SK-N-MC (cell line): Measurements from ENCODE around the gene CEP290.
A peak's percentile ranks its signal among the peaks of the same experiment; 100 is the strongest.

Source experiments
- DNase-seq: peaks from one replicate; pipeline ENCODE4 v3.0.0-alpha.2; 2011; ENCODE audit warnings: low read depth, low spot score
- H3K27ac ChIP-seq: fragments of 200-600 bp; sonication (generic); 2 replicates; pipeline ENCODE4 v1.5.1; 2016; ENCODE audit warnings: mixed run types
- H3K36me3 ChIP-seq: fragments of 200-600 bp; sonication (generic); 2 replicates; pipeline ENCODE4 v1.6.1; 2017; ENCODE audit warnings: antibody characterized with exemption, low read length, mixed read lengths; ENCODE audit not compliant: insufficient read depth
- H3K4me3 ChIP-seq: fragments of 200-600 bp; sonication (generic); 2 replicates; pipeline ENCODE4 v1.5.1; 2016
- H3K9ac ChIP-seq: fragments of 200-600 bp; sonication (generic); 2 replicates; pipeline ENCODE4 v1.8.0; 2017; ENCODE audit warnings: mixed run types, mixed read lengths; ENCODE audit not compliant: insufficient read length
- H3K9me3 ChIP-seq: fragments of 200-600 bp; sonication (generic); 2 replicates; pipeline ENCODE4 v1.6.1; 2017; ENCODE audit warnings: low read depth, mild to moderate bottlenecking, antibody characterized with exemption, low read length, moderate library complexity, mixed read lengths
- EZH2 ChIP-seq: fragments of 200-600 bp; sonication (generic); IDR thresholded peaks from one replicate; pipeline ENCODE4 v1.6.1; 2017; ENCODE audit warnings: antibody characterized with exemption
- FOXP2 ChIP-seq: optimal IDR thresholded peaks from 2 replicates; pipeline ENCODE3; 2011; ENCODE audit warnings: mild to moderate bottlenecking, moderate library complexity; ENCODE audit not compliant: insufficient read depth; ENCODE audit errors: extremely low read length, control extremely low read depth
- POLR2AphosphoS5 ChIP-seq: IDR thresholded peaks from 2 replicates; pipeline ENCODE4 v1.6.1; 2012; ENCODE audit warnings: mild to moderate bottlenecking, low read depth, low read length, borderline replicate concordance

CEP290 gene

DNA sequence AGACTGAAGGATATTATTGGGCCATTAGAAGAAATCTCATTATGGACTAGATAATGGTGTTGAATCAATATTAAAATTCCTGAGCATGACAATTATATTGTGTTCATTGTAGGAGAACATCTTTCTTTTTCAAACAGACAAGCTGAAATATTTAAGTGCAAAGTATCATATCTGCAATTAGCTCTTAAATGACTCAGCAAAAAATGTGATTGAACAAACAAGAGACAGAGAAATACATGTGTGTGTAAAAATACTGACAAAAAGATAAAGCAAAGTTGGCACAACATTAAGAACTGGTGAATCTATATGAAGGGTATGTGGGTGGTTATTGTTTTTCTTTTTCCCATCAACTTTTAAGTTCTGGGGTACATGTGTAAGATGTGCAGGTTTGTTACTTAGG lies 9.5 kb downstream of the CEP290 start:
- peak overlapping the region; percentile 14; the same call in 1 of the 2 replicates for H3K27ac ChIP-seq
- no peak for DNase-seq
- no peaks in the 10 kb centered on the region for H3K9me3 ChIP-seq
- no peak overlapping the region for H3K9ac ChIP-seq
- H3K4me3 ChIP-seq = no peak overlapping the region
- peaks cover 28% of the 10 kb centered on the region for H3K36me3 ChIP-seq
- TF ChIP-seq POLR2AphosphoS5 = no peak
- no peak for TF ChIP-seq FOXP2
- TF ChIP-seq EZH2 = no peak

DNA sequence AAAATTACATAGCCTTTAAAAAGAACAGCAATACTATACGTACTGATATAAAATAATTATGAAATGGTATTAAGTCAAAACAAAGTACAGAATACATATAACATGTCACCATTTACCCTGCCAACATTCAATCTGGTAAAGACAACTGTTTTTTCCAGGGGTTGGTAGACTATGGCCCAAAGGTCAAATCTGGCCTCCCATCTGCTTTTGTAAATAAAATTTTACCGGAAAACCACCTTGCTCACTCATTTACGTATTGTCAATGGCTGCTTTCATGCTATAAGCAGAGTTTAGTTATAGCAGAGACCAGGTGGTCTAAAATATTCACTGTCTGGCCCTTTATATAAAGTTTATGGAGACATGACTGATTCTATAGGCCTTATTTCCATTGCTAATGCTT lies 14.0 kb downstream of the CEP290 start:
- Histone ChIP-seq H3K9me3 (no peaks in the 10 kb centered on the region), H3K4me3 (no peak overlapping the region), H3K27ac (no peak overlapping the region), H3K9ac (no peak overlapping the region), H3K36me3 (peaks cover 20% of the 10 kb centered on the region)
- DNase-seq = no peak
- TF ChIP-seq POLR2AphosphoS5 (no peak), EZH2 (no peak), FOXP2 (no peak)

DNA sequence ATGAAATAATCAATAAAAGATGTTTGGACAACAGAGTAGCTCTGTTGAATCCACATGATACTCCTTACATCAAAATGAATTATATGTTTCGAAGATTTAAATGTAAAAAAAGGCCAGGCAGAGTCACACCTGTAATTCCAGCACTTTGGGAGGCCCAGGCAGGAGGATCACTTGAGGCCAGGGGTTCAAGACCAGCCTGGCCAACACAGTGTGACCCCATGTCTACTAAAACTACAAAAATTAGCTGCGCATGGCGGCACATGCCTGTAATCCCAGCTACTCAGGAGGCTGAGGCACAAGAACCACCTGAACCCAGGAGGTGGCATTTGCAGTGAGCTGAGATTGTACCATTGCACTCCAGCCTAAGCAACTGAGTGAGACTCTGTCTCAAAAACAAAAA lies 14.8 kb downstream of the CEP290 start:
- Histone ChIP-seq H3K4me3 (no peak overlapping the region), H3K27ac (no peak overlapping the region), H3K9me3 (no peaks in the 10 kb centered on the region), H3K36me3 (peaks cover 20% of the 10 kb centered on the region), H3K9ac (no peak overlapping the region)
- no peak for DNase-seq
- TF ChIP-seq POLR2AphosphoS5 (no peak), FOXP2 (no peak), EZH2 (no peak)

DNA sequence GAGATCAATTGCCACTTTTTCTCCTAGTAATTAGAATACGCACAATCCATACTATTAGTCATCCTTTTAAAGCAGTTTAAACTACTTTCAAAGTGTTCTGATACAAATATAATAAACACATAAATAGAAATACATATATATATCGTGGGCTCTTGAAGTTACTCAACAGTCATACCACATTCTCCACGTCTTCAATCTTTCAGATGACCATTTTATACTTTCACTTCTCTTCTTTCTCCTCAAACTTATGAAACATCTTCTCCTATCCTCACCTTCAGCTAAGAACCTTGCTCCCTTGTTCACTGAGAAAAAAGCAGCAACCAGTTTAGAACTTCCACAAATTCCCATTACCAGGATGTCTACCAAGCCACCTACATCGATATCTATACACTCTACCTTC lies 19.2 kb downstream of the CEP290 start:
- H3K27ac ChIP-seq = no peak overlapping the region
- DNase-seq = no peak
- TF ChIP-seq EZH2 (no peak), POLR2AphosphoS5 (no peak), FOXP2 (no peak)
- H3K4me3 ChIP-seq = no peak overlapping the region
- H3K36me3 ChIP-seq = peaks cover 35% of the 10 kb centered on the region
- no peaks in the 10 kb centered on the region for H3K9me3 ChIP-seq
- no peak overlapping the region for H3K9ac ChIP-seq

DNA sequence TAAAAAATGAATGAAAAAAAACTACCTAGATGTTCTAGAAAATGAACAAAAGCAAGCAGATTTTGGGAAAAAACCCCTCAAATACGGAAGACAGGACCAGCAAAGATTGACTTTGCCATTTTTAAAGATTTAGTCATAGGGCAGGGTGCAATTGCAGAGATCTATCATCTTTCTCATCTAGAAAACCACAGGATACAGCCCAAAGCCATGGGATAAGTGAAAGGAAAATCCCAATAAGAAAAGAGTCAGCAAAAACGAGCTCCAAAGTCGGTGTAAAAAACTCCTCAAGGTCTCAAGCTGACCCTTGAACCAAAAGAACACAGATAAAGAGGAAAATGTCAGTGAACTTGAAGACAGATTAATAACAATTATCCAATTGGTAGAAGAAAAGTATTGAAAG lies 28.0 kb downstream of the CEP290 start:
- no peak overlapping the region for H3K27ac ChIP-seq
- H3K9ac ChIP-seq = no peak overlapping the region
- no peak for DNase-seq
- no peaks in the 10 kb centered on the region for H3K9me3 ChIP-seq
- TF ChIP-seq FOXP2 (no peak), POLR2AphosphoS5 (no peak), EZH2 (no peak)
- H3K4me3 ChIP-seq = no peak overlapping the region
- peaks cover 59% of the 10 kb centered on the region for H3K36me3 ChIP-seq

DNA sequence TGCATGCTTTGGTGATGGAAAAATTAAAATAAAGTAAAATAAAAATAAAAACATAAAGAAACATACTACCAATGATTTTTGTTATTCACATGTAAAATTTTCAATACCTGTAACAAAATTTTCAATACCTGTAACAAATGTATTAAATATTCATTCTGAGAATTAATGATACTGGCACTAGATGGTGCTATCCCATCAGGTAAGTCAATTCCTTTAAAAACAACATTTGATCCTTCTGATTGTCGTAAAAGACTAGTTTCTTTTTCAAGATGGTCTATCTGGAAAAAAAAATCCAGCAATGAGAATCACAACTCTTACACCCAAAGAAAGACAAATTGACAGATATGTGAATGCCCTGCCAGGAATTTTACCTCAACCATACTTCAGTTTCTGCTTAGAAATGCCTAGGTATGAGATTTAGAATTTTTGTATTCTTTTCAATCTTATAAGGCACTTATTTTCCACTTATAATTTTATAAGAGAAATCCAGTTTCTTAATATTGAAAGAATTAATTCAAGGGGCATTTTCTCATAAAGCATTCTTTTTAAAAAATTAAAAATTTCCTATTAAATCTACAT lies 30.7 kb downstream of the CEP290 start:
- TF ChIP-seq POLR2AphosphoS5 = no peak
- TF ChIP-seq EZH2 = no peak
- no peak for TF ChIP-seq FOXP2
- no peak overlapping the region for H3K27ac ChIP-seq
- no peak overlapping the region for H3K4me3 ChIP-seq
- no peak for DNase-seq
- no peak overlapping the region for H3K9ac ChIP-seq
- peaks cover 51% of the 10 kb centered on the region for H3K36me3 ChIP-seq
- no peaks in the 10 kb centered on the region for H3K9me3 ChIP-seq

DNA sequence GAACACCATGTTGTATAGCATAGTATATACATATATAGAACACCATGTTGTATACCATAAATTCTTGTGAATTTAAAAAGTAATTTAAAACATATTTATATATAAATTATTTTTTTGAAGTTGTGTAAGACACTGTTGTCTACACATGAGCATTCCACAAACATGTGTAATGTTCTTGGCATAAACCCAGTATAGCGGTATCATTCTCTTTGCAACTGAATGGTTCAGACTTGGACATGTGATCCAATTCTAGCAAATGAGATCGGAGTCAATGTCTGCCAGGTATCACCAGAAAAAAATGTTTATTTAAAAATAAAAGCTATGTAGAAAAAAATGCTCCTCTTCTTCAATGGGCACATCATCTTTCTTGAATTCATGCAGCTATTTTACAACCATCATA lies 33.9 kb downstream of the CEP290 start:
- DNase-seq = no peak
- peaks cover 48% of the 10 kb centered on the region for H3K36me3 ChIP-seq
- no peaks in the 10 kb centered on the region for H3K9me3 ChIP-seq
- no peak overlapping the region for H3K9ac ChIP-seq
- no peak overlapping the region for H3K4me3 ChIP-seq
- H3K27ac ChIP-seq = no peak overlapping the region
- TF ChIP-seq POLR2AphosphoS5 (no peak), EZH2 (no peak), FOXP2 (no peak)

DNA sequence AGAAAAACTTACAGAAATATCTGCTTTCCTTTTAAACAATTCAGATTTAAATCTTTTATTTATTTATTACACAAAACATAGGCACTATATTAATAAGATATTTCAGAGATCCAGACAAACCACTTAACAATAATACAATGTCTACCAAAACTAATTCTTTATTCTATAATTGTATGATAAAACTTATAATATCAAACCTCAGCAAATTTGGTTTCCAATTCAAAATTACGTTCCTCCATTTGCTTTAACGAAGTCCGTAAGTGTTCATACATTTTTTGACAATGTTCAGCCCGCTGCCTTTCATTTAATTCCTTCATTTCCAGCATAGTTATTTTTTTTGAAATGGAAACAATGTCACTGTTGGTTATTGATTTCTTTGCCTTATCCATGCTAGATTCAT lies 48.3 kb downstream of the CEP290 start:
- no peak for TF ChIP-seq FOXP2
- TF ChIP-seq POLR2AphosphoS5 = no peak
- no peak for TF ChIP-seq EZH2
- Histone ChIP-seq H3K4me3 (no peak overlapping the region), H3K9me3 (no peaks in the 10 kb centered on the region), H3K36me3 (peaks cover 21% of the 10 kb centered on the region), H3K9ac (no peak overlapping the region), H3K27ac (no peak overlapping the region)
- DNase-seq = no peak

DNA sequence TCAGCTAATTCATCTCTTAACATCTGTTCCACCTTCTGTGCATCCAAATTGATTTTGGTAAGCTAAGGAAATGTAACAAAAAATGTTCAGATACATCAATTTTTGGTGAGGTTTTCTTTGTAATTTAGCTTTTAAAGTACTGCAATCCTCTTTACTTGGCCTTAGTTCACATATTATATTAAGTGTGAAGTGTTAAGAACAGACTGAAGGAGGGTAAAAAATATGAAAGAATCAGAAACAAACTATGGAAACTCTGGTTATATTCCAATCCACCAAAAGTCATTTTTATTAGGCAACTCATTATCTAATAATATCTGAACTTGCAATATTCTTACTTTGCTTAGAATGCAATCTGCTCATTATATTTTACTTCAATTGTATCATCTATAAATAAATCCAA lies 49.1 kb downstream of the CEP290 start:
- DNase-seq = no peak
- Histone ChIP-seq H3K4me3 (no peak overlapping the region), H3K9ac (no peak overlapping the region), H3K9me3 (no peaks in the 10 kb centered on the region), H3K36me3 (peaks cover 21% of the 10 kb centered on the region), H3K27ac (no peak overlapping the region)
- TF ChIP-seq POLR2AphosphoS5 (no peak), FOXP2 (no peak), EZH2 (no peak)

DNA sequence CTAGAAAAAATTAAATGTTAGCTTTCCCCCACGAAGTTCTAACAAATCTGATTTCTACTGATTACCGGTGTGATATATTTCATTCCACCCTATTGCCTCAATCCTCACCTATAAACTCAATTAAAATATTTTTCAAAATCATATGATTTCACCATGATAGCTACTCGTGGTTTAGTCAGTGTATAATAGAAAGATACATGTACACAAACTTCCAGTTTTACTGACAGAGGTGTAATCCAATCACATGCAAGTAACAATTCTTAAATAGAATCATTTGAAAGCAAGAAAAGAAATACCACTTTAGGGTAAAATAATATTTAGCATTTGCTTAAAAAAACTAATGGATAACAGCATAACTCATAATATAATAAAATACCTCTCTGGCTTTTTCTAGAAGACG lies 57.7 kb downstream of the CEP290 start:
- Histone ChIP-seq H3K27ac (no peak overlapping the region), H3K9ac (no peak overlapping the region), H3K9me3 (no peaks in the 10 kb centered on the region), H3K4me3 (no peak overlapping the region), H3K36me3 (peaks cover 66% of the 10 kb centered on the region)
- no peak for DNase-seq
- no peak for TF ChIP-seq POLR2AphosphoS5
- no peak for TF ChIP-seq FOXP2
- TF ChIP-seq EZH2 = no peak
